HG03439 (cell line): ENCODE measurements around the gene INSM1.
"Not testable (repeated sequence)": the region's sequence is repeated elsewhere in the genome, so short reads cannot be mapped to it uniquely, and the experiment has no call there.

Experiments
- ATAC-seq: cut with Tn5 transposase; IDR thresholded peaks from one replicate; pipeline ENCODE4 v1.9.1; 2021; ENCODE audit warnings: mild to moderate bottlenecking, moderate library complexity; ENCODE audit not compliant: unreplicated experiment

The INSM1 gene, protein sequence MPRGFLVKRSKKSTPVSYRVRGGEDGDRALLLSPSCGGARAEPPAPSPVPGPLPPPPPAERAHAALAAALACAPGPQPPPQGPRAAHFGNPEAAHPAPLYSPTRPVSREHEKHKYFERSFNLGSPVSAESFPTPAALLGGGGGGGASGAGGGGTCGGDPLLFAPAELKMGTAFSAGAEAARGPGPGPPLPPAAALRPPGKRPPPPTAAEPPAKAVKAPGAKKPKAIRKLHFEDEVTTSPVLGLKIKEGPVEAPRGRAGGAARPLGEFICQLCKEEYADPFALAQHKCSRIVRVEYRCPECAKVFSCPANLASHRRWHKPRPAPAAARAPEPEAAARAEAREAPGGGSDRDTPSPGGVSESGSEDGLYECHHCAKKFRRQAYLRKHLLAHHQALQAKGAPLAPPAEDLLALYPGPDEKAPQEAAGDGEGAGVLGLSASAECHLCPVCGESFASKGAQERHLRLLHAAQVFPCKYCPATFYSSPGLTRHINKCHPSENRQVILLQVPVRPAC

GRCh38 chr20:20367575-20368417 lies at the start of gene INSM1:
TSS of gene INSM1 (plus strand) at chr20:20368104. CDS start at chr20:20368268, 164 bp downstream.
- no peak for ATAC-seq

- ATAC-seq, result no peak
These were observed 49.3 kb upstream of the INSM1 start for GRCh38 chr20:20318365-20319161.

GRCh38 chr20:20321134-20321533 lies 46.8 kb upstream of the INSM1 start:
- ATAC-seq, result no peak

DNA sequence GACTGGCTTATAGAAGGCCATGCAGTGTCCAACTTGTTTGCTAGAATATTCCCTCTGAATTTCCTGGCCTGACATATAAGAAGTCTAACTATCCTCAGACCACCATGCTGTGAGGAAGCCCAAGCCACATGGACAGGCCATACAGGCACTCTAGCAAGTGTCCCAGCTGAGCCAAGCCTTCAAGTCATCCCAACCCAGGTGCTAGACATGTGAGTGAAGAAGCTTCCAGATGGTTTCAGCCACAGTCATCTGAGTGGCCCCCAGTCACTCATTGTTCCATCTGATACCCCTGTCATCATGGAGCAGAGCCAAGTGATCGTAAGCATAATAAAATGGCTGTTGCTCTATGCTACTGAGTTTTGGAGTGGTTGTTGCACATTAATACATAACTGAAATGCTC lies 46.0 kb upstream of the INSM1 start:
- ATAC-seq, result no peak

DNA sequence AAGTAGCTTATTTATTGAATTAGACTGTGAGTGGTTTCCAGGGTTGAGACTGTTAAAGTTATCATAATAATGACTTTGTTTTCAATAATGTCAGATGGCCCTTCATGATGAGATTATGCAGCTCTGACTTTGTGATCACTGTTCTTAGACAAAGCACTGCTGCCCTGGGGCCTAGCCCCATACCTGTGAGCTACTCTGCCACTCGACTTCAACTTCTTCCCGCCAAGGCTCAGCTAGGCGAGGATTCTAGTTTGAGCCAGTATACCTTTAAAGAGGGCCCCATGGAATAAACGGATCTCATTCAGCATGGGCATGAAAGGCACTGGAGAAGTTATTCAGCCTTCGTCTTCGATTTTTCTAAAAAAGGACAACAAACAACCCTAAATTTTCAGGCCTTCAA lies 45.0 kb upstream of the INSM1 start:
- ATAC-seq, result no peak

GRCh38 chr20:20327746-20328145 lies 40.2 kb upstream of the INSM1 start:
- ATAC-seq, result no peak

DNA sequence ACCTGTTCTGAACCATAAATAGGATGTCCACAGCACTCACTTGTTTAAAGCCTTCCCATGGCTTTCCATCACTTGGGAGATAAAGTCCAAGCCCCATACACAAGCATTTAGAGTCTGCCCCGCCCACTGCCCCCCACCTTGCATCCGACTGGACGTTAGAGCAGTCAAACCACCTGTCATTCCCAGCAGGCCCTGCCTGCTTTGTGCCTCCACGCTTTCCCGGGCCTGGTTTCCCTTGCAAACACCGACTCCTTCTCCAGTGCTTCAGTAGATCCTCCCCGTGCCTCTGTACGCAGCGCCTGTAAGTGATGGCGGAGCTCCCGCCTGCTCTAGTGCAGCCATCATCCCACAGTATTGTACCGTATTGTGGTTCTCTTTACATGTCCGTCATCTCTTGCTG lies 38.3 kb upstream of the INSM1 start:
- ATAC-seq, result no peak

GRCh38 chr20:20331156-20331555 lies 36.7 kb upstream of the INSM1 start:
- no peak for ATAC-seq

- ATAC-seq, result no peak
These were observed 36.1 kb upstream of the INSM1 start for GRCh38 chr20:20331817-20332216.

- ATAC-seq, result peak; percentile 23
These were observed 34.0 kb upstream of the INSM1 start for GRCh38 chr20:20333866-20334265.

GRCh38 chr20:20334489-20334888 lies 33.4 kb upstream of the INSM1 start:
- peak; percentile 91 for ATAC-seq

DNA sequence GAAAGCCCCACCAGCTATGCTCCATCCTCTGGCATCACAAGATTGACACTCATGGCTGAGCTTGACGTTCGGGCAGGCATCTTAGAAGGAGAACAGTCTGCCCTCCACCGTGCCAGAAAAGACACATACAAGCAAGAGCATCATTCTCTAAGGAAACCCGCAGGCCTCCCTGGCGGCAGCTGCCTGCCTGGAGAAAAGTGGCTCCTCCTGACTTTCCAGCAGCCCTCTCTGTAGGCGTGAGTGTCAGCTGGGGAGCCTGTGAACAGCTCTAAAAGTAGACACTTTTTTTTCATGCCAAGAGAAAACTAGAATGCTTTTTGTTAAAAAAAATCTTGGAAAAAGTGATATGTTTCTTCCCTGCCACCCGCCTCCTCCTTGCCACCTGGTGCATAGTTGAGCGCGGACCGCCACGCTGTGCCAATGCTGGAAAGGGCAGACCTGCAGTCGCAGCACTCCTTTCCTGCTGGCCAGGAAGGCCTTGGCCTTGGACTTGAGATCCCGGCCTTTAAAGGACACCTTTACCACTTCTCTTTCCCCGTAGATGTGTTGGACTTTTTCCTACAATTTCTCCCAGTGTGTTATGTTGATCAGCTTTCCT lies 29.7 kb upstream of the INSM1 start:
- no peak for ATAC-seq

GRCh38 chr20:20340443-20340842 lies 27.5 kb upstream of the INSM1 start:
- no peak for ATAC-seq

- ATAC-seq, result no peak
These were observed 26.5 kb upstream of the INSM1 start for GRCh38 chr20:20341371-20341770.

GRCh38 chr20:20342066-20342465 lies 25.8 kb upstream of the INSM1 start:
- no peak for ATAC-seq

DNA sequence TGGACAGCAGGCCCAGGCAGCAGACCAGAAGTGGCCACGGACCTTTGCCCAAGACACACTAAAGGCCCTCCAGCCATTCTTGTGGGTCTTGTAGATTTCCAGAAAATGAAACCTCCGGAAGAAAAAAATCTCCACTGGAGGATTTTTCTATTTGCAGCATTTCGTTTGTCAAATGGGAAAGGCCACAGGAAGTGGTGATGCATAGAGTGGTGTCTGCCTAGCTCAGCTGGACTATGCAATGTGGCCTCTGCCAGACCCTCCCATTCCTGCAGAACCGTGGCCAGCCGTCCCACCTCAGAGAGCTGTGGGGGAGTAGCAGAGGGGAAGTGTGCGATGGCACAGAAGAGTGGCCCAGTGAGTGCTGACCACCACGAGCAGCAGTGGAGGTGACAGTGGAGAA lies 24.0 kb upstream of the INSM1 start:
- ATAC-seq, result no peak

DNA sequence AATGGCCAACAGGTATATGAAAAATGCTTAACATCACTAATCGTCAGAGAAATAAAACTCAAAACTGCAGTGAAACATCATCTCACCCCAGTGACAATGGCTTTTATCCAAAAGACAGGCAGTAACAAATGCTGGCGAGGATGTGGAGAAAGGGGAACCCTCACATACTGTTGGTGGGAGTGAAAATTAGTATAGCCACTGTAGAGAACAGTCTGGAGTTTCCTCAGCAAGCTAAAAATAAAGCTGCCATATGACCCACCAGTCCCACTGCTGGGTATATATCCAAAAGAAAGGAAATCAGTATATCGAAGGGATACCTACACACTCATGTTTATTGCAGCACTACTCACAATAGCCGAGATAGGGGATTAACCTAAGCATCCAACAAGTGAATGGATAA lies 23.4 kb upstream of the INSM1 start:
- no peak for ATAC-seq

DNA sequence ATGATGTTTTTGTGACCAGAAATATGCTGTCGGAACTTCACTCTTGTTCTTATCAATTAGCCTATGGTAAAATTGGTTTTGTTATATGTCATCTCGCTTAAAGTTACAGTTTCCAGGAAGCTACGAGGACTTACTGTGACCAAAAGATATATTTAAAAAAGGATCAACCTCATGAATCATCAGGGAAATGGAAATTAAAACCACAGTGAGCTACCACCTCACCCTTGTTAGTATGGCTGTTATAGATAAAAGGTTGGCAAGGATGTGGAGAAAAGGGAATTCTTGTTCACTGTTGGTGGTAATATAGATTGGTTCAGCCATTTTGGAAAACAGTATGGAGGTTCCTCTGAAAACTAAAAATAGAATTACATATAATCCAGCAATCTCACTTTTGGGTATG lies 14.3 kb upstream of the INSM1 start:
- ATAC-seq, result no peak

DNA sequence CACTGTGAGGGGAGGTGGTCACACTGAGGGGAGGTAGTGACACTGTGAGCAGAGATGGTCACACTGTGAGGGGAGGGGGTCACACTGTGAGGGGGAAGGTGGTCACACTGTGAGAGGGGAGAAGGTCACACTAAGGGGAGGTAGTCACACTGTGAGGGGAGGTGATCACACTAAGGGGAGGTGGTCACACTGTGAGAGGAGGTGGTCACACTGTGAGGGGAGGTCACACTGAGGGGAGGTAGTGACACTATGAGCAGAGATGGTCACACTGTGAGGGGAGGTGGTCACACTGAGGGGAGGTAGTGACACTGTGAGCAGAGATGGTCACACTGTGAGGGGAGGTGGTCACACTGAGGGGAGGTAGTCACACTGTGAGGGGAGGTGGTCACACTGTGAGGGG lies 12.4 kb upstream of the INSM1 start:
- not testable (repeated sequence) for ATAC-seq

GRCh38 chr20:20358801-20359200 lies 9.1 kb upstream of the INSM1 start:
- no peak for ATAC-seq

- ATAC-seq, result no peak
These were observed 8.3 kb upstream of the INSM1 start for GRCh38 chr20:20359628-20360027.
